UCSD-AML1 (cell line): Measurements from ENCODE around the gene NKX2-1.
A peak's percentile ranks its signal among the peaks of the same experiment; 100 is the strongest.
"Not testable (repeated sequence)": the region's sequence is repeated elsewhere in the genome, so short reads cannot be mapped to it uniquely, and the experiment has no call there.

Experiments
- DNase-seq: peaks from one replicate; lab custom pipeline; 2025; ENCODE audit not compliant: unreplicated experiment; lab: John Stamatoyannopoulos, UW

Gene NKX2-1

DNA sequence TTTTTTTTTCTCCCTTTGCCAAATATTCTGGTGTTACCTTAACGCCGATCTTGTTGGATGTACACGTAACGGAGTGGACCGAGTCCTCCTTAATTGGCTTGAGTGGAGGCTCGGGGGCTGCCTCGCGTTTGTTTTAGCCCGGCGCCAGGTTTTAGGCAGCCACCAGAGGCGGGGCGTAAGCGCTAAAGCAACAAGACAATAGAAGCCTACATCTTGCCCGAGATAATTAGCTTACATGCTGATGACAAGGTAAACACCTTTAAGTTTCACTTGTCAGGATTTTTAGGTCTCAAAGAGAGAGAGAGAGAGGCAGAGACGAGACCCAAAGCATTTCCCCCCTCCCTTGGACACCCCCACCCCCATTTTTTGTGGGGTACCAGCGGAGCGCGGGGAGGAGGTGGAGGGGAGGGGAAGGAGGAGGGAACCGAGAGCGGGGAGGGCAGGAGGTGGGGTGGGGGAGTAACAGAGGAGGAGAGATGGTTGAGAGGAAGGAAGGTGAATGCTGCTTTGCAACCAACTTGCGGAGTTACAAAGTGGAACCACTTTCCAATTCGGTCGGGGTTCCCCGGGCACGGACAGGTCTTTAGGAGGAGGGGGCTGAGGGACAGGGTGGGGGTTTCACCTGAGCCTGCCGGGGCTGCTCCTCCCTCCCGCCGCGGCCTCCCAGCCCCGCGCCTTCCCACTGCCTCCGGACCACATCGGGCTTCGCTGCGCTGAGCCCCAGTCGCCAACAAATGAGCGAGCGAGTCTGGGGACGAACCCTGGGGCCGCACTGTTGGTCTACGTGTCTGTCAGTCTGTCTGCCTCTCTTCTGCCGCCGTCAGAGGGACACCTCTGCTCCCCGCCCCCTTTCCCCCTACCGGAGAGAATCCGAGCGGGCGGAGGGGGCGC, at the start of gene NKX2-1:
Gene NKX2-1 (minus strand): TSS at position 802 of the 891 bp plus-strand sequence. CDS start 103 bp downstream, at position 699.
- no peak for DNase-seq

DNA sequence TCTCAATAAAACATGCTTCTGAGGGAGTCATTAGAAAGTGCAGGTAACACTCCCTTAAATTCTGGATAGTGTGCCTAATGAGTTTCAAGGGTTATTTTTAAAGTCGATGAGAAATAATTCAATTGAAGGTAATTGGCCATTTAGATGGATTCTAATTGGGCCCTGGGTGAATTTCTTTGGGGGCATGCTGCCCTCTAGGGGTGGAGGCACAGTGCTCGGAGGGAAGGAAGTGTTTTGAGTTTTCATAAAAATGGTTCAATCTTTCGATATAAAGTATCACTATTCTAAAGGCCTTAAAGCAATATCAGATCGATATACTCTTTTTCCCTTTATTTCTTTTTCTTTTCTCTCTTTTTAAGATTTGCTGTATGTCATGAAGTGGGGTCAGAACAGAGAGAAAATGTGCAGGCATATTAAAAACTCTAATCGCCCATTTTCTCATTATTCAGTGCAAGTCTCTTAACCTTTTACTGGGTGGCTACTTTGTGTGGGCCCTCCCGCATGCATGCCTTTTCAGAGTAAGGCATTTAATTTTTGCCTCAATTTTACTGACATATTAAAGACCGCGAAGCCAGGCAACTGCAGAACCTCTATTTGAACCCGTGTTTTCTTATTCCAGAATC, 36.9 kb upstream of the NKX2-1 start:
- DNase-seq: peak; percentile 13

DNA sequence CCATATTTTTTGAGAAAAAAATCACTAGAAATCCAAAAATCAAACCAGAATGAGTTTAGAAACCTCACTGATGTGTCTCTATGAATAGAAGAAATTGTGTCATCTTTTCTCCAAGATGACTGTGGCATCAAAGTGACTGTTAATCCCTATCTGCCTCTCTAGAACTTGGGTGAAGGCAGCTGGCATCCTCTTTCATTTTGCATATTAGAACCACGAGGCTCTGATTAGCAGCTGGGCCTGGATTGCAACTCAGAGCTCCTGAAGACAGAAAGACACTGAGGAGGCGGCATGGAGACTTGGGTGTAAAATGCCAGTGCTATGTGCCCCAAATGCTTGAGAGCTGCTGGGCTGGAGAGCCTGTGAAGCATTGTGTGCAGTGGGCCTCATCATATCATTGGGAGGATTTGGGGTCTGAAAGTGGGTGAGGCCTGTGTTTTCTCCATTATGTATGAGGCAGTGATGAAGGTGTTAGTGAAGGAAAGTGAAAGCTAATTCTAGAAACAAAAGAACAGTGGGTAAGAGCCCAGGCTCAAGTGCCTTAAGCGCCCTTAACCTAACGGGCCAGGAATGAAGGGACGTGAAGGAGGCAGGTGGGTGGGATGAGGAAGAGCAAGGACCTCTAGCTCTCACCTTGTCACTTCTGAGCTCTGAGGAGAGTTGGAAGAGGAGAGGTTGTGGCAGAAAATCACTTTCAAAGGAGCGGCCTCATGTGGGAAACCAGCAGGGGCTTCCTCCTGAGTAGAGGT, 36.1 kb upstream of the NKX2-1 start:
- no peak for DNase-seq

DNA sequence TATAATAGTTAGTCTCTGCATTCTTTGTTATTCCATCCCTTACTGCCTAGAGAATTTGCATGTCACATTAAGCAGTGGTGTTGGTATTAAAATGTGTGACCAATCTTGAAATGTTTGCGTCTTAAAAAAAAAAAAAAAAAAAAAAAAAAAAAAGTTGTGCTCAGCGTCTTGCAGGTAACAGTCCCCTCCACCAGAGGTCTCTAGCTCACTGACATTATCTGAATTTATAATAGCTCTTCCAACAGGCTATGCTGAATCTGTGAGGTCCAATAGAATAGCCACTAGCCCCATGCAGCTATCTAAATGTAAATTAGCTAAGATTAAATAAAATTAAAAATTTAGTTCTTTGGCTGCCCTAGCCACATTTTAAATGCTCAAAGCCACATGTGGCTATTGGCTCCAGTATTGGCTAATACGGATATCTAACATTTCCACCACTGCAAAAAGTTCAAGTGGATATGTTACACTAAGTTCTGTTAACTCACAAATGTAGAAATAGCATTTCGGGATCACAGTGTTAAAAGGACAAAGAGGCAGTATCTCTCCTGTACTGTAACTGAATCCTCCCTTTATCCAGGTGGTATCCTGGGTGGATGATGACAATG, 33.7 kb upstream of the NKX2-1 start:
- DNase-seq: no peak

DNA sequence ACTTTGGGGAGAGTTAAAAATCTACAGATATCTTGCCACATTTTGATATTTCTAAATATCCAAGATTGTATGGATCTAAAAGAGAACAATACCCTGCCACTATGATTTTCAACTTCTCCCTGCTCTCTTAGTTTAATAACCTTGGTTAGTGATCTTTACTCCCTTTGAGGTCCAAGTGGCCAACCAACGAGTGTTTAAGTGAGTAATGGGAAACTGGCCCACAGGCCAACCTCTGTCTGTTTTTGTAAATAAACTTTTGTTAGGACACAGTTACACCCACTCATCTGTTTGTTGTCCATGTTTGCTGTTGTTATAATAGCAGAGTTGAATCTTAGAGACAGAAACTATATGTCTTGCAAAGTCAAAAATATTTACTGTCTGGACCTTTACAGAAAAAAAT, 30.9 kb upstream of the NKX2-1 start:
- no peak for DNase-seq

DNA sequence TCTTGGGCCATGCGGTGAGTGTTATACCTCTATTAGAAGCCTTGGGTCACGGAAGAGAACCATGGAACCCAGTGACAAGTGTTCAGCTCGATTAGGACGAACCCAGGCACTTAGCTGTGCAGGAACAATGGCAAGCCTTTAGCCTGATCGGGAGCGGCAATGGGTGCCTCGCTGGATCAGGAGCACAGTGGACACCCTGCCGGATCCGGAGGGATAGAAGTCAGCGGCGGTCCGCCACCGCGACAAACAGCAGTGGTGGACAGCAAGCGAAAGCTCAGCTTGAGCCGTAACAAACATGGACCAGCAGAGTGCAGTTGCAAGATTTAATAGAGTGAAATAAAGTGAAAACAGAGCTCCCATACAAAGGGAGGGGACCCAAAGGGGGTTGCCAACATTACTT, 24.2 kb upstream of the NKX2-1 start:
- DNase-seq: not testable (repeated sequence)

DNA sequence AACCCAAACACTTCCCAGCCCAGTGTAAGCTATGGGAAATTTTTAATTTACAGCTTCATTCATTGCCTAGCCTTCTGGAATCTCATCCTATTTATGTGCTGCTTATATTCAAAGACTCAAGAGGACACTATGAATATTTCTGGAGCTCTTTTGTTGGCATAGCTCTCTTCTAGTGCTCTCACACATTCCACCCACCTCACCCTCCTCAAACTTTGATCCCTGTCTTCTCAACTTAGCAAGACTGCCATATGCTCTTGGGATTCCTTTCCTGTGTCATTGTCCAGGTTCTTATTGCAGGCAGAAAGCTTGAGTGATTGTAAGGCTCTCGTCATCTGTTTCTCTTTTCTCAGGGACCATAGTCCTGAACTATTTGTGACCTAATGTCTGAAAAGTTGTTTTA, 18.0 kb upstream of the NKX2-1 start:
- DNase-seq: no peak

DNA sequence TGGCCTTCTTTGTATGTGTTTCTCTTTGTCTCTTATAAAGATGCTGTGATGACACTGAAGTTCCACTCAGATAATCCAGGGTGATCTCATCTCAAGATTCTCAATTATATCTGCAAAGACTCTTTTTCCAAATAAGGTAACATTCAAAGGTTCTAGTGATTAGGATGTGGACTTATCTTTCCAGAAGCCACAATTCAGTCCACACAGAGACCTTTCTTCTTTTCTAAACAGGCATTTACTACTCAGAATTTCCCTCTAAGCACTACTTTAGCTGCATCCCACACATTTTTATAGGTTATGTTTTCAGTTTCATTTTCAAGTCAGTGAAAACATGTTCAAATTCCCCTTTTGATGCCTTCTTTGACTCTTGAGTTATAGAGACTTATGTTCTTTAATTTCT, 9.0 kb upstream of the NKX2-1 start:
- no peak for DNase-seq

DNA sequence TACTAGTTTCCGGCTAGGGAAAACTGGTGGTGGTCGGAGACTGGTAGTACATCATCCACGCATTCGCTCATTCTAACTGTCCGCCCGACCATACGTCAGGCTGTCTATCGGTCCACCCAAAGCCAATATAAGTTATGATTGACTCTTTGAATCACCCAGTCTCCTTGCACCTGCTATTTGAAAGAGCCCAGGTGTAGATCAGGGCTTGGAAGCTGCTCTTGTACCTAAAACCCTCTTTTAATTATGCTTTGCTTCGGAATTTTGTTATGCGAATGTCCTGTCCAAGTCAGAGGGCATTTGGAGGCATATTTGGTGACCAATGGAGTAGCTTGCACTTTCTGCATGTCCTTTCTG, 5.7 kb upstream of the NKX2-1 start:
- no peak for DNase-seq

DNA sequence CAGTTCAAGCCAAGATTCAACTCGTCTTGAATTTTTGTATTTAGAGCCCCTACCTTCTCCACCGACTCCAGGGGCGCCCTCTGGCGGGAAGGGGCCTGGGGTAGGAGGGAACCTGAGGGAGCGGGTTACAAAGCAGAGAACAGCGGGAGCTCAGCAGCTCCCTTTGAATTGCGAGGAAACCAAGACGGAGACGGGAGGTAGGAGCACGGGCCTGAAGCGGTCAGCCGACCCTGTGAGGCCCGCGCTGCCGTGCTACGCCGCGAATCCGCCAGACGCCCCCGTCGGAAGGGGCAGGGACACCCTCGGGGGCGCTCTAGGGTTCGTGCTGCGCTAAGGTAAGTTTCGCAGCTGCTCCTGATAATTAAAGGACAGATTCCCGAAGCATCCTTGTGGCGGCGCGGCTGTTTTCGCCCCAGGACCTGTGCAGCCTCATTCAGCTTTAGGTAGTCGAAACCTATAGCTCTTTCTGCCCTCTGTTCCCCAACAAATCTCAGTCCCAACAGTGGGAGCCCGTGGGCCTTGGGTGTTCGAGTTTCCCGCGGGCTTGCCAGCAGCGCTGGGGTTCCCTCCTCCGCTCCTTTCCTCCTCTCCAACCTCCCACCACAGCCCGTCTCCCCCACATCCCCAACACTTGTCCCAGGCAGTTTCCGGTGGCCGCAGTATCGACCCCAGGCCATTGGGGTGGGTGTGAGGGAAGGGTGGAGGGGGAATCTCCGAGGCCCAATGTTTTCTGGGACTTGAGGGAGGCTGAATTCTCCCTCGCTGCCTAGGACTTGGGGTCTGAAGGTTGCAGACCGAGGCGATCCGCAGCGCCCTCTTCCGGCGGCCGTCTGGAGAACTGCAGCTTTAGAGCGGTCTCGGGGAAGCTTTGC, 5.1 kb upstream of the NKX2-1 start:
- DNase-seq: no peak

DNA sequence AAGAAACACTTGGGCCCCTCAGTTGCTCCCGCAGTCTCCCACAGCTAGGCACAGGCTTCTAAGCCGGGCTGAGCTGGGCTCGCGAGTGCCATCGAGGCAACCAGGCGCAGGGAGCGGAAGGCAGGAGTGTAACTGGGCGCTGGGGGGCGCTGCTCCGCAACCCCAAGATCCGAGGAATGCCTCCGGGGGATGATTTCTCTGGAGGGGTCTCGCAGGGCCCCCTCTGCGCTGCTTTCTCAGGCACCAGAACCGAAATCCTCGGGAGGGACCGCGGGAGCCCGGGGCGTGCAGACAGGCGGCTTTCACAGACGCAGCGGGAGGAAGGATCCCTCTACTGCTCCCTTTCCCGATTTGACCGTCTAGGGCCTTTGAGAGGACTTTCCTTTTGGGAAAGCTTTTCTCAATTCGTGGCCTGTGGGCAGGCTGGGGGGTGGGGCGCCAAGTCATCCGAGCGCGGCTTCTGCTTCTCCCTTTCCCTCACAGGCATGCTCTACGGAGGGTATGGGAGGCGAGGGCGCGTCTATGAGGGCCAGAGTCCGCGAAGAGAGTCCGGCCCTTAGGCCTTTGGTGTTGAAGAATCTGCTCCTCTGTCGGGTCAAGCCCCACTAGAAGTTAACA, 4.3 kb upstream of the NKX2-1 start:
- no peak for DNase-seq

DNA sequence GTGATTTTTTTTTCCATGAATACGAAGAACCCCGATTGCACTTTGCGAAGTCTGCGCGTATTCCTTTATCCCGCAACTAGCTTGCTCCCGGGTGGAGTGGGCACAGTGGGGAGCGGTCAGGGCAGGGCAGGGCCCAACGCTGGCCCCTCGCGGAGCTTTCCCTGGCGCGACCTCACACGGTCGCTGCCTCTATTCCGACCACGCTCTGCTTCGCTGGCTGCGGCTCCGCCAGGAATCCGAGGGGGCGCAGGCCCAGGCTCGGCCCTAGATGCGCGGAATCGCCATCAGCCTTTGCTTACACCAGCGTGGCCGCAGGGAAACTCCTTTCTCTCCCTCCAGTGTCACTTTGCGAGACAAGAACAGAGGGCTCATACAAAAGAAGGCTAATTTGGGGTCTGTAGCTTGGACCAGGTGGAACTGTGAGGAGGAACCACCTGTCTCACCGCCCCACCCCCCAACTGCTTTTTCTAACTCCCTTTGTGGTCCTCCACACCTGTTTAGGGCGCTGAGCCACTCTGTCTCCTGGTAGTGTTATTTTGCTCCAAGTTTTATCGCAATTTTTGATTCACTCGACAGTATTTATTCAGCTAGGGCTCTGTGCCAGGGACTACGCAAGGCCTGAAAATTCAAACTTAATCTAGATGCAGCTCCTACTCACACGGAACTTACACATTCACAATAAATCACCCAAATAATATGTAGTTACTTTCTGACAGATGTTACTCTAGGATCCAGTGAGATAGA, 3.1 kb upstream of the NKX2-1 start:
- DNase-seq: no peak

DNA sequence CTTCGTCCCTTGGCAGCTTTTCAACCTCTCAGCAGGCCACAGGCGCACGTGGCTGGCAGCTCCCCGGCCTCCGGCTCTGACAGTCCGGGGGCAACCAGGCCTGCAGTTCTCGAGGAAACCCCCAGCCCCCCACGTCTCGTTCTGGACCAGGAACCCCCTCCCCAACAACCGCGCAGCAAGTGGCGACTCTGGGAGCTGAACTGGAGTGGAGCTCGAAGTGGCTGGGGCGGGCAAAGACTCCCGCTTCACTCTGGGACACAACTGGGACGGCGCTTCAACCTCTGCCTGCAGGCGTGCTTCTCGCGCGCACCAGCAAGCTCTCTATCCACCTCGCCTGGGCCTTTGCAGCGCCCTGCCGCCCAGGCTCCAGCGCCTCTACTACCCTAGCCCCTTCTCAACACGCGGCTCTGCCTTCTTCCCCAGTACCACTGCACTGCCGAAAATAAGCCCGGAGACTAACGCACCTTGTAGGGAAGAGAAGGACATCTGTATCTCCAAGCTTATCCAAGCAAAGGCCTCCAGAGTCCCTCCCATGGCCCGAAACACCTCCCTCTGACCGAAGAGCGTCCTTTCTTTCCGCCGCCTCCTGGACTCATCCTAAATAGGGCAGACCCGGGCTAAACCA, 2.4 kb upstream of the NKX2-1 start:
- DNase-seq: no peak

DNA sequence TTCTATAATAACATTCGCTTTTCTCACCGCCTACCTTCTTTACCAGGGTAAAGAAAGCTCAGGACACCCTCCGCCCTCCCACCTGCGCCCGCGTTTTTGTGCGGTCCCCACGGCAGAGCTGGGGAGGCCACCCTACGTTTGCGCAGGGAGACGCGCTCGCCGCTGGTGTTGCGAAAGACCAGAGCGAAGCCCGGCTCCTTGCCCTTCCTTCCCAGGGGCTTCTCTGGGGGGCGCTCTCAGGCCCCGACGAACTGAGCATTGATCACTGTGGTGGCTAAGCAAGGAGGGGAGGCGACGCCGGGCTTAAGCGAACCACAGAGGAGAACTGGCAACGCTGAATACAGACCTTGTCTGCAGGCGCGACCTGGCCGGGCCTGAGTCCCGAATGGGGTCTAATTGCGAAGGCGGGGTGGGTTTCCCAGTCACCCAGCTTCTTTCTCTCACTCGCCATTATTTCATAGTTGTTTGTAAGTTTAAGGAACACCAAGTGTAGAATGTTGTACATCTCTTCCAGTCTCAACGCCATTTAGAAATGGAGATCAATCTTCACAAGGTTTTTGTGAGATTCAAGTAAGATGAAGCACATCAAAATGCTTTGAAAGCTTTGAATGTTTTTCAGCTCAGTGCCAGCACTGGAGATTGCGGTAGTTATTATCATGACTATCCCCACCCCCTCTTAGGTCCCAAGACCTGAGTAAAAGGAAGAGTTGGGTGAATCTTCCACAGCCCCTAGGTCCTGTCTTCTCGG, 1.7 kb upstream of the NKX2-1 start:
- DNase-seq: no peak

DNA sequence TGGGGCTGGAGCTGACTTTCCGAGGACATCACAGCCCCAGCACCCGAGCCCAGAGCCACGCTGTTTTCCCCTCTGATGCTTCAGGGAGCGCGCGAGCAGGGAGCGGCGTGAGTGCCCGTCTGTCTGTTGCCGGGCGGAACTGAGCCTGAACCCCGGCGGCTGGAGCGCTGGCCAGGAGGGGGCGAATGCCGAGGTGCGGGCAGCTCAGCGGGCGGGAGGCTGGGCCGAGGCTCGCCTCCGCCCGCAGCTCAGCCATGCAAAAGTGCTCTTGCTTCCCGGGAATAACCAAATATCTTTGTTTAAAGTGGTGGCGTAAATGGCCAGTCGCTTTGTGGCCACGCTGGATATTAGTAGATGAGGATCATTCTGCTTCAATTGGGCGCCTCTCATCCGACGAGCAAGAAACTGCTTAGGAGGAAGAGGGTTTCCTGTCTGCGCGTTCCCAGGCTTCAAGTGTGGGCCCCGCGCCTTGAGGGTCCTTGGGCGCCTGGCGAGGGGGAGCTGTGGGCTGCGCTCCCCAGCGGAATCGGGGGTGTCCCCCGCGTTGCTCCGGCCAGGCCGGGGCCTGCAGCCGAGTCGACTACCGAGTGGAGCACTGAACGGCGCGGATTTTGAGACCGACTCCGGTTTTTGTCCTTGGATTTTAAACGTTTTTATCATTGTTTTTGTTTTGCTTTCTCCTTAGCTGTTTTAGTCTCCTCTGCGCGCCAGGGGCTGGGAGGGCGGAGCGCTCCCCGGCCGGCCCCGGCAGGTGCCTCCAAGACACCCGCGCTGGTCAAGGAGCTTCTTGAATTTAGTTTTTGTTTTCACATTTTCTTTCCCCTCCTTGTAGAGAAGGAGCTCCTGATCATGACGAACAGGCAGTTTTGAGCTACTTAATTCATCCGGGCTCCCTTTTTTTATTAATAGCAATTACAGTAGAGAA, 831 bp upstream of the NKX2-1 start:
- no peak for DNase-seq

DNA sequence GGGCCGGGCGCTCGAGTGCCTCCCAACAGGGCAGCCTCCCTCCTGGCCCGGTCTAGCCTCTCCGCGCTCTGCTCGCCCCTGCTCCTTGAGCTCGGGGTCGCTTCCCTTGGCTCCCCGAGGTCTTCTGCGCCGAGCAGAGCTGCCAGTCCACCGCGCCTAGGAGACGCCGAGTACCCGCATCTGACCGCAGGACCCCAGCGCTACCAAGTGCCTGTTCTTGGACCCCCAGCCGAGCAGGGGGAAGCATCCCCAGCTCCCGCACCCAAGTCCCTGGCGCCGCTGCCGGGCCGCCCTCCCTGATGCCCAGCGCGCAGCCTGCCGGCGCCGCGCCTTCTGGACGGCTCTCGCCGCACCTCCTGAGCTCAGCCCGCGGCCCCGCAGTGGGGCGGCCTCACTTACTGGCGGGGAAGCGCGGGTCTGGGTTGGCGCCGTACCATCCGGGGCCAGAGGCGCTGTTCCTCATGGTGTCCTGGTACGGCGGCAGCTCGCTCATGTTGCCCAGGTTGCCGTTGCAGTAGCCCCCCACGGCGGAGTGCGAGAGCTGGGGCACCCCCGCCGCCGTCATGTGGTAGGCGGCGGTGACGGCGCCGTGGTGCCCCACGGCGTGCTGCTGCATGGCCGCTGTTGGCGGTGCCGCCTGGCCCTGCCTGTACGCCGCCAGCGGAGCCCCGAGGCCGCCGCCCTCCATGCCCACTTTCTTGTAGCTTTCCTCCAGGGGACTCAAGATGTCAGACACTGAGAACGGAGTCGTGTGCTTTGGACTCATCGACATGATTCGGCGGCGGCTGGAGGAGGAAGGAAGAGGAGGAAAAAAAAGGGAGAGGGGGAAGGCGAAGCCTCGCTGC, 1.2 kb downstream of the NKX2-1 start:
- DNase-seq: no peak
